NCI-H510A (cell line): ENCODE measurements around the gene PAK1.
"Not testable (repeated sequence)": the region's sequence is repeated elsewhere in the genome, so short reads cannot be mapped to it uniquely, and the experiment has no call there.

Source experiments
- DNase-seq: peaks from one replicate; lab custom pipeline; 2025; lab: John Stamatoyannopoulos, UW

The PAK1 gene

GRCh38 chr11:77473801-77474683 lies at the start of gene PAK1:
PAK1 (minus strand) TSS chr11:77474094; CDS start chr11:77392520, 81,574 bp downstream.
- DNase-seq: peak; percentile 95

DNA sequence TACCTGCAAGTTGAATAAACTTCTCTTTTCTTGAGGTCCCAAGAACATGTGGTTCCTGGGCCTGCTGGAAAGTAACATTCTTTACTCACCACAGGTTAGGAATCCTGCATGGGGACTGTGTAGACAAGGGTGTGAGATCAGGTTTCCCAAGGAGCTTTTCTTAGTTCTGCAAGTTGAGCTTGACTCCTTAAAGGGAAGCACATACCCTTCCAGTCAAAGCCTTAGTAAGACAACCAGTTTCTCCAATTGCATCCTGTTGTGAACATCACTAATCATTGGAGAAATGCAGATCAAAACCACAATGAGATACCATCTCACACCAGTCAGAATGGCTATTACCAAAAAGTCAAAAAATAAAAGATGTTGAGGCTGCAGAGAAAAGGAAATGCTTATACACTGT lies 48.3 kb upstream of the PAK1 start:
- no peak for DNase-seq

GRCh38 chr11:77519847-77520246 lies 46.0 kb upstream of the PAK1 start:
- no peak for DNase-seq

DNA sequence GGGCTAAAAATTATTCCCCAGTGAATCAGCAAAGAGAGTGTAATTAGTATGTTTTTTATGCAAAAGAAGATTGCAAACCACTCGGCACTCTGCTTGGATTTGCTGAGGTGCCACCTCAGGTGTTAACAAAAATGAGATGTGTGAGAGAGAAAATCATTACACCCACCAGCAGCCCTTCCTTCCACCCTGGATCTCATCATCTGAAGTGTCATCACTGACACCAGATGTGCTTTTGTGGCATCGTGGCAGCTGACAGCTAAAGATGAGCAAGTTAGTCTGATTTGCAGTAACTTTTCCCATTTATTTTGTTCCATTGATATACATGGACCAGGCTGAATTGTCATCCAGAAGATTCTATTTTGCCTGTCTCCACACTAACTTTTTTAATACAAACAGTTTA lies 44.6 kb upstream of the PAK1 start:
- DNase-seq: no peak

GRCh38 chr11:77517753-77518152 lies 43.9 kb upstream of the PAK1 start:
- DNase-seq: no peak

- no peak for DNase-seq
Measured at GRCh38 chr11:77517226-77517625, 43.3 kb upstream of the PAK1 start.

- no peak for DNase-seq
Measured at GRCh38 chr11:77515483-77515882, 41.6 kb upstream of the PAK1 start.

DNA sequence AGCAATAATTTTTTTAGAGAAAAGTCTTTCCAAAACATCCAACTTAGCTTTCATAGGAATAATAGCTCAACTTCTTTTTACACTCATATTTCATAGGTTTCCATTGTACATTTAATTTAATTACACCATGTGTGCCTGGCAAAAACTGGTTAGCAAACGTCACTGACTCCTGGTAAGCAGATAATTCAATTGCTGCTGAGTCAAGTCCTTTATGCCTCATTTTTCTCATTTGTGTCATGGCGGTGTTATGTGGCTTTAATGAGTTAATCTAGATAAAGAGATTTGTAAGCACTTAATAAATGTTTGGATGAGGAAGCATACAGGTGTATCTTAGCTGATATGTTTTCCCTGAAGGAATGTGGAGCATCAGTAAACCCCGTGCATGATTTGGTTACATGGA lies 41.2 kb upstream of the PAK1 start:
- DNase-seq: no peak

DNA sequence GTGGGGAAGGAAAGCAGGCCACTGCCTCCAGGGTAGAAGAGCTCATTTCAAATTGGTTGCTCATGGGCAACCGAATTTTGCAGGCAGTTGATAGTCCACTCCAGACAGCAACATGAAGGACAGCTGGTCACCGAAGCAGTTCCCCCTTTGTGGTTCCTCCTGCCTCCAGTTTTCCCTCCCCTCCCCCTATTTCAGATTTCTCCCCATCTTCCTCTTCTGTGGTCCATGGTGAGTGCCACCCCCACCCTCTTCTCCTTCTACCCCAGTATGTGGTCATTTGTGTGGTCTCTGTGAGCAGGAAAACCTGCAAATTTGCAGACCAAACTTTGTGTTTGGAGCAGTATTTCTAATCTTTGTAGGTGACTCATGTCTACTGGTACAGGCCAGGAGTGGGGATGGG lies 38.2 kb upstream of the PAK1 start:
- no peak for DNase-seq

- no peak for DNase-seq
Measured at GRCh38 chr11:77510851-77511250, 37.0 kb upstream of the PAK1 start.

GRCh38 chr11:77510095-77510494 lies 36.2 kb upstream of the PAK1 start:
- DNase-seq: no peak

- DNase-seq: no peak
Measured at GRCh38 chr11:77508019-77508418, 34.1 kb upstream of the PAK1 start.

DNA sequence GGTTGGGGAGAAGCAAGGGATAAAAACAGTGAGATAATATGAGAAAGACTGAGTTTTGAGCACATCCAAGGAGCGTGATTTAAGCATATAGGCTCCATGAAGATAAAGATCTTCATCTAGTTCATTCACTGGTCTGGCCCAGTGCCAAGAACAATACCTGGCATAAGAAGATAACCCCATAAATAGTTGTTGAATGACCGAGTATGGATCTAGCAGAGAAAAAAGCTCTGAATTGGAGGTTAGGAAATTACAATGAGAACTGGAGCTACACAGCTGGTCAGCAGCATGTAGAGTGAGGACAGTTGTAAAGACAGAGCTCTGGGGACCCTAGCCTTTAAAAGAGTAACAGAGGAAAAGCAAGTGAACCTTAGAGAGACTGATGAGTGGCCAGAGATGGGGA lies 33.0 kb upstream of the PAK1 start:
- DNase-seq: peak; percentile 34

DNA sequence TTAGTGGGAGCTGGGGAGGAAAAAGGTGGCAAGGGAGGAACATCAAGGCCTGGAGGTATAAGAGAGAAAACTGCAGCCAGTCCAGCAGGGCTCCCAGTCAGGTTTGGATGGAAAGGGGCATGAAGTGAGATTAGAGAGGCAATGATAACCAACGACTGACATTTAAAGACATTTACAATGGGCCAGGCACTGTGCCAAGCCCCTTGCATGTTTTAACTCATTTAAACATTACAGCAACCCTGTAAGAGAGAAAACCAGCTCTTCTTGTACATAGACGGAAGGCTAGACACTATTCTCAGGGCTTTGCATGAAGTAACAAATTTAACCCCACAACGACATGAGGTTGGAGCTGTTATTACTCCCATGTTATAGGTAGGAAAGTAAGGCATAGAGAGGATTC lies 32.1 kb upstream of the PAK1 start:
- DNase-seq: no peak

- no peak for DNase-seq
Measured at GRCh38 chr11:77503006-77503405, 29.1 kb upstream of the PAK1 start.

DNA sequence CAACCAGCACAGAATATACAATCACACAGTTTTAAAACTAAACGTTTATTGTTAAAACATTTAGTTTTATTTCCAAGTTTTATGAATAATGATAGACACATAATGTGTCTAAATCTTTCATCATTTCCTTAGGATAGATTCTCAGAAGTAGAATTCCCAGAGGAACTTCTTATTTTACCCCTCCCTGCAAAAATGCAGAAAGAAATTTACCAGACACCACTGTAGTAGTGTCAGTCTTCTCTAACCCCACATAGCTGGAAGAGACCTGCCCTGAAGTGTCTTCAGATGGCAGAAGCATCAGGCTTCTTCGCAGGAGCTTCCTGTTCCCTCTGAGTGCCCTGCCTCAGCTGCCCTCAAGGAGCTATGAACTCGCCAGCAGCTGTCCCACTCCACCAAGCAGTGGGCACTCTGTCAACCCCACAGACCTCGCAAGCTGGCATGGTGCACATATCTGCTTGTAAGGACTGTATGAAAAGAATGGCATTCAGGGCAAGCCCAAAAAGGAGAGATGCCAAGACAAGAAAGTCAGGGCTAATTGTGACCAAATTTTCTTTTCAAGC lies 28.5 kb upstream of the PAK1 start:
- no peak for DNase-seq

DNA sequence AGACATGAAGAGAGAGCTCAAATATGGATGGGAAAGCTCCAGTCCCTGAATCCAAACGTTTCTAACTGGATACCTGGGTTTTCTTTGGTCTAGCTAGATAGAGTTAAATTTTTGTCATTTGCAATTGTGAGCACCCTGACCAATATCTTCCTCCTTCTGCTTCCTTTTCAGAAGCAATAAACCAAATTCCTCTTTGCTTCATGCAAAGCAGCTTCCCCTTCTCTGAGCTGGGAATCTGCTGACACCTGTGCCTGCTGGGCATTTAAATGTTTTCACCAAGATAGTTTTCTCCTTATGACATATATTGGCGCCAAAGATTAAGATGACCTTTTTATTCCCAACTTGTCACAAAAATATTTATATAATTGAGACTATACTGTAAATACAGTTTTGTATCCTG lies 27.9 kb upstream of the PAK1 start:
- no peak for DNase-seq

GRCh38 chr11:77497368-77497767 lies 23.5 kb upstream of the PAK1 start:
- DNase-seq: no peak

DNA sequence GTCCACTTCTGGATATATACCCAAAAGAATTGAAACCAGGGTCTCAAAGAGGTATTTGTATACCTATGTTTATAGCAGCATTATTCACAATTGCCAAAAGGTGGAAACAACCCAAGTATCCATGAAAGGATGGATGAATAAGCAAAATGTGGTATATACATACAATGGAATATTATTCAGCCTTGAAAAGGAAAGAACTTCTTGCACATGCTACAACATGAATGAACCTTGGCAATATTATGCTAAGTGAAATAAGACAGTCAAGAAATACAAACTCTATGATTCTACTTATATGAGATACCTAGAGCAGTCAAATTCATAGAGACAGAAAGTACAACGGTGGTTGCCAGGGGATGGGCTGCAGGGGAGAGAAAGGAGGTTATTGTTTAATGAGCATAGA lies 21.6 kb upstream of the PAK1 start:
- DNase-seq: no peak

DNA sequence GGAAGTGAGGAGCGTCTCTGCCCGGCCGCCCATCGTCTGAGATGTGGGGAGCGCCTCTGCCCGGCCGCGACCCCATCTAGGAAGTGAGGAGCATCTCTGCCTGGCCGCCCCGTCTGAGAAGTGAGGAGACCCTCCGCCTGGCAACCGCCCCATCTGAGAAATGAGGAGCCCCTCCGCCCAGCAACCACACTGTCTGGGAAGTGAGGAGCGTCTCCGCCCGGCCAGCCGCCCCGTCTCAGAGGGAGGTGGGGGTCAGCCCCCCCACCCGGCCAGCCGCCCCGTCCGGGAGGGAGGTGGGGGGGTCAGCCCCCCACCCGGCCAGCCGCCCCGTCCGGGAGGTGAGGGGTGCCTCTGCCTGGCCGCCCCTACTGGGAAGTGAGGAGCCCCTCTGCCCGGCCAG lies 16.1 kb upstream of the PAK1 start:
- not testable (repeated sequence) for DNase-seq

DNA sequence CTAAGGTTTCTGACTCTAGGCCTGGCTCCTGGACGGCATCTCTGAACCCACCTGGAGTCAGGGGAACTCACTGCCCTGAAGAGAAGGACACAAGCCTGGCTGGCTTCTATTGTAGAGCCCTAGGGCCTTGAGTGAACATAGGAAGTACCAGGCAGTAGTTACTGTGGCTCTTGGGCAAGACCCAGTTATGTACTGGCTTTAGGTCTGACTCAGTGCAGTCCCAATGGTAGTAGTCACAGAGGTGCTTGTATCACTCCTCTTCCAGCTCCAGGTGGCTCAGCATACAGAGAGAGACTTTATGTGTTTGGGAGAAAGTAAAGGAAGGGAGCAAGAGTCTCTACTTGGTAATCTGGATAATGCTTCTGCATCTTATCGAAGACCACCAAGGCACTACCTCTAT lies 13.9 kb upstream of the PAK1 start:
- DNase-seq: no peak

DNA sequence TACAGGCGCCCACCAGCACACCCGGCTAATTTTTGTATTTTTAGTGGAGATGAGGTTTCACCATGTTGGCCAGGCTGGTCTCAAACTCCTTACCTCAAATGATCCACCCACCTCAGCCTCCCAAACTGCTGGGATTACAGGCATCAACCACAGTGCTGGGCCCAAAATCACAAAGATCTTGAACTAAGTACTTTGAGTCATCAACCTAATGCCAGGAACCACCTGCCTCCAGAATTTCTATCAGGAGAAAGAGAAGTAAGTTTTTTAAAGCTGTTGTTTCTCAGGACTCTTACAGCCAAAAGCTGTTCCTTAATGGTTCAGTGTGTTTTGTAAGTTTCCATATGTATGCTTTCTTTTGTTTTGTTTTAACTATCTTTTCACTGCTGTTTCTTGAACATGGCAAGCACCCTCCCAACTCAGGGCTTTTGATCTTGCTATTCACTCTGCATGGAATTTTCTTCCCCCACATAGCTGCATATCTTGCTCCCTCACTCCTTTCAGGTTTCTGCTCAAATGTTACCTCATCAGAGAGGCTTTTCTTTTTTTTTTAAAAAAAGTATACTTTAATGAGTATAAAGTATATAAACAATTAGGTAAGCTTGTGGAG lies 6.0 kb upstream of the PAK1 start:
- DNase-seq: no peak

- DNase-seq: no peak
Measured at GRCh38 chr11:77475206-77475605, 1.3 kb upstream of the PAK1 start.
